ENCODE data around the gene SNRNP200. TPM values are rescaled to one million over a fixed set of nuclear protein-coding genes. Genes with fewer than 3 reads are reported as not detected.

Gene SNRNP200
- total RNA-seq, 4 donors from 2014 or later = 67.8 to 106 (median 83.4) TPM

- no peak for TF ChIP-seq CTCF (IDR thresholded peaks at IDR 0.05; ENCODE audit: low read depth)
Observed at GRCh38 chr2:96262306-96262705, 43.0 kb downstream of the SNRNP200 start.

- no peak for TF ChIP-seq CTCF (IDR thresholded peaks at IDR 0.05; ENCODE audit: low read depth)
Observed at GRCh38 chr2:96261328-96262003, 43.9 kb downstream of the SNRNP200 start.

GRCh38 chr2:96260387-96261260, 44.7 kb downstream of the SNRNP200 start:
- TF ChIP-seq CTCF (IDR thresholded peaks at IDR 0.05; ENCODE audit: low read depth) = no peak

- TF ChIP-seq CTCF (IDR thresholded peaks at IDR 0.05; ENCODE audit: low read depth) = no peak
Observed at GRCh38 chr2:96259497-96259921, 45.8 kb downstream of the SNRNP200 start.

- no peak for TF ChIP-seq CTCF (IDR thresholded peaks at IDR 0.05; ENCODE audit: low read depth)
Observed at GRCh38 chr2:96258166-96259022, 47.0 kb downstream of the SNRNP200 start.

GRCh38 chr2:96256611-96257113, 48.7 kb downstream of the SNRNP200 start:
- no peak for TF ChIP-seq CTCF (IDR thresholded peaks at IDR 0.05; ENCODE audit: low read depth)

Data from subcutaneous adipose tissue (tissue), 4 donors.